ENCODE measurements around the gene VAMP1. TPM values are rescaled to one million over a fixed set of nuclear protein-coding genes. Genes with fewer than 3 reads are reported as not detected.
A peak's percentile ranks its signal among the peaks of the same experiment; 100 is the strongest.

VAMP1 gene
- total and polyA plus RNA-seq, 2 experiments from 2014 or later = 13.9 to 16.1 TPM

DNA sequence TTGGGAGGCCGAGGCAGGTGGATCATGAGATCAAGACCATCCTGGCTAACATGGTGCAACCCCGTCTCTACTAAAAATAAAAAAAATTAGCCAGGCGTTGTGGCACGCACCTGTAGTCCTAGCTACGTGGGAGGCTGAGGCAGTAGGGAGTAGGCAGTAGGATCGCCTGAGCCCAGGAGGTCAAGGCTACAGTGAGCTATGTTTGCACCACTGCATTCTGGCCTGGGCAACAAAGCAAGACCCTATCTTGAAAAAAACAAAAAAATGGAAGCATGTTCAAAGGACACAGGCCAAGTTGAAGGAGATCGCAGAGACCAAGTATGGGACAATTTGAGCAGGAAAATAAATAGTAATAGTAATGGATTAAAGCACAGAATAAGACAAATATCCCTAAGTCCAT is 37.6 kb upstream of the VAMP1 start (continued):
- TF ChIP-seq, protein P1, sequence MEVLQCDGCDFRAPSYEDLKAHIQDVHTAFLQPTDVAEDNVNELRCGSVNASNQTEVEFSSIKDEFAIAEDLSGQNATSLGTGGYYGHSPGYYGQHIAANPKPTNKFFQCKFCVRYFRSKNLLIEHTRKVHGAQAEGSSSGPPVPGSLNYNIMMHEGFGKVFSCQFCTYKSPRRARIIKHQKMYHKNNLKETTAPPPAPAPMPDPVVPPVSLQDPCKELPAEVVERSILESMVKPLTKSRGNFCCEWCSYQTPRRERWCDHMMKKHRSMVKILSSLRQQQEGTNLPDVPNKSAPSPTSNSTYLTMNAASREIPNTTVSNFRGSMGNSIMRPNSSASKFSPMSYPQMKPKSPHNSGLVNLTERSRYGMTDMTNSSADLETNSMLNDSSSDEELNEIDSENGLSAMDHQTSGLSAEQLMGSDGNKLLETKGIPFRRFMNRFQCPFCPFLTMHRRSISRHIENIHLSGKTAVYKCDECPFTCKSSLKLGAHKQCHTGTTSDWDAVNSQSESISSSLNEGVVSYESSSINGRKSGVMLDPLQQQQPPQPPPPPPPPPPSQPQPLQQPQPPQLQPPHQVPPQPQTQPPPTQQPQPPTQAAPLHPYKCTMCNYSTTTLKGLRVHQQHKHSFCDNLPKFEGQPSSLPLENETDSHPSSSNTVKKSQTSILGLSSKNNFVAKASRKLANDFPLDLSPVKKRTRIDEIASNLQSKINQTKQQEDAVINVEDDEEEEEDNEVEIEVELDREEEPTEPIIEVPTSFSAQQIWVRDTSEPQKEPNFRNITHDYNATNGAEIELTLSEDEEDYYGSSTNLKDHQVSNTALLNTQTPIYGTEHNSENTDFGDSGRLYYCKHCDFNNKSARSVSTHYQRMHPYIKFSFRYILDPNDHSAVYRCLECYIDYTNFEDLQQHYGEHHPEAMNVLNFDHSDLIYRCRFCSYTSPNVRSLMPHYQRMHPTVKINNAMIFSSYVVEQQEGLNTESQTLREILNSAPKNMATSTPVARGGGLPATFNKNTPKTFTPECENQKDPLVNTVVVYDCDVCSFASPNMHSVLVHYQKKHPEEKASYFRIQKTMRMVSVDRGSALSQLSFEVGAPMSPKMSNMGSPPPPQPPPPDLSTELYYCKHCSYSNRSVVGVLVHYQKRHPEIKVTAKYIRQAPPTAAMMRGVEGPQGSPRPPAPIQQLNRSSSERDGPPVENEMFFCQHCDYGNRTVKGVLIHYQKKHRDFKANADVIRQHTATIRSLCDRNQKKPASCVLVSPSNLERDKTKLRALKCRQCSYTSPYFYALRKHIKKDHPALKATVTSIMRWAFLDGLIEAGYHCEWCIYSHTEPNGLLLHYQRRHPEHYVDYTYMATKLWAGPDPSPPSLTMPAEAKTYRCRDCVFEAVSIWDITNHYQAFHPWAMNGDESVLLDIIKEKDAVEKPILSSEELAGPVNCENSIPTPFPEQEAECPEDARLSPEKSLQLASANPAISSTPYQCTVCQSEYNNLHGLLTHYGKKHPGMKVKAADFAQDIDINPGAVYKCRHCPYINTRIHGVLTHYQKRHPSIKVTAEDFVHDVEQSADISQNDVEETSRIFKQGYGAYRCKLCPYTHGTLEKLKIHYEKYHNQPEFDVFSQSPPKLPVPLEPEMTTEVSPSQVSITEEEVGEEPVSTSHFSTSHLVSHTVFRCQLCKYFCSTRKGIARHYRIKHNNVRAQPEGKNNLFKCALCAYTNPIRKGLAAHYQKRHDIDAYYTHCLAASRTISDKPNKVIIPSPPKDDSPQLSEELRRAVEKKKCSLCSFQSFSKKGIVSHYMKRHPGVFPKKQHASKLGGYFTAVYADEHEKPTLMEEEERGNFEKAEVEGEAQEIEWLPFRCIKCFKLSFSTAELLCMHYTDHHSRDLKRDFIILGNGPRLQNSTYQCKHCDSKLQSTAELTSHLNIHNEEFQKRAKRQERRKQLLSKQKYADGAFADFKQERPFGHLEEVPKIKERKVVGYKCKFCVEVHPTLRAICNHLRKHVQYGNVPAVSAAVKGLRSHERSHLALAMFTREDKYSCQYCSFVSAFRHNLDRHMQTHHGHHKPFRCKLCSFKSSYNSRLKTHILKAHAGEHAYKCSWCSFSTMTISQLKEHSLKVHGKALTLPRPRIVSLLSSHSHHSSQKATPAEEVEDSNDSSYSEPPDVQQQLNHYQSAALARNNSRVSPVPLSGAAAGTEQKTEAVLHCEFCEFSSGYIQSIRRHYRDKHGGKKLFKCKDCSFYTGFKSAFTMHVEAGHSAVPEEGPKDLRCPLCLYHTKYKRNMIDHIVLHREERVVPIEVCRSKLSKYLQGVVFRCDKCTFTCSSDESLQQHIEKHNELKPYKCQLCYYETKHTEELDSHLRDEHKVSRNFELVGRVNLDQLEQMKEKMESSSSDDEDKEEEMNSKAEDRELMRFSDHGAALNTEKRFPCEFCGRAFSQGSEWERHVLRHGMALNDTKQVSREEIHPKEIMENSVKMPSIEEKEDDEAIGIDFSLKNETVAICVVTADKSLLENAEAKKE (CRISPR knock-in tag; IDR thresholded peaks at IDR 0.05) = no peak
- no peak for TF ChIP-seq STAT1 (IDR thresholded peaks at IDR 0.05; ENCODE audit: unreplicated experiment)
- TF ChIP-seq CREB1 (CRISPR knock-in tag; IDR thresholded peaks at IDR 0.05; ENCODE audit: low read depth) = no peak
- TF ChIP-seq, protein P2, sequence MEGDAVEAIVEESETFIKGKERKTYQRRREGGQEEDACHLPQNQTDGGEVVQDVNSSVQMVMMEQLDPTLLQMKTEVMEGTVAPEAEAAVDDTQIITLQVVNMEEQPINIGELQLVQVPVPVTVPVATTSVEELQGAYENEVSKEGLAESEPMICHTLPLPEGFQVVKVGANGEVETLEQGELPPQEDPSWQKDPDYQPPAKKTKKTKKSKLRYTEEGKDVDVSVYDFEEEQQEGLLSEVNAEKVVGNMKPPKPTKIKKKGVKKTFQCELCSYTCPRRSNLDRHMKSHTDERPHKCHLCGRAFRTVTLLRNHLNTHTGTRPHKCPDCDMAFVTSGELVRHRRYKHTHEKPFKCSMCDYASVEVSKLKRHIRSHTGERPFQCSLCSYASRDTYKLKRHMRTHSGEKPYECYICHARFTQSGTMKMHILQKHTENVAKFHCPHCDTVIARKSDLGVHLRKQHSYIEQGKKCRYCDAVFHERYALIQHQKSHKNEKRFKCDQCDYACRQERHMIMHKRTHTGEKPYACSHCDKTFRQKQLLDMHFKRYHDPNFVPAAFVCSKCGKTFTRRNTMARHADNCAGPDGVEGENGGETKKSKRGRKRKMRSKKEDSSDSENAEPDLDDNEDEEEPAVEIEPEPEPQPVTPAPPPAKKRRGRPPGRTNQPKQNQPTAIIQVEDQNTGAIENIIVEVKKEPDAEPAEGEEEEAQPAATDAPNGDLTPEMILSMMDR (conservative IDR thresholded peaks at IDR 0.05; ENCODE audit: low read depth in 2 of 2) = no peak
- no peak for TF ChIP-seq EZH2phosphoT487 (IDR thresholded peaks at IDR 0.05; ENCODE audit: unreplicated experiment)

DNA sequence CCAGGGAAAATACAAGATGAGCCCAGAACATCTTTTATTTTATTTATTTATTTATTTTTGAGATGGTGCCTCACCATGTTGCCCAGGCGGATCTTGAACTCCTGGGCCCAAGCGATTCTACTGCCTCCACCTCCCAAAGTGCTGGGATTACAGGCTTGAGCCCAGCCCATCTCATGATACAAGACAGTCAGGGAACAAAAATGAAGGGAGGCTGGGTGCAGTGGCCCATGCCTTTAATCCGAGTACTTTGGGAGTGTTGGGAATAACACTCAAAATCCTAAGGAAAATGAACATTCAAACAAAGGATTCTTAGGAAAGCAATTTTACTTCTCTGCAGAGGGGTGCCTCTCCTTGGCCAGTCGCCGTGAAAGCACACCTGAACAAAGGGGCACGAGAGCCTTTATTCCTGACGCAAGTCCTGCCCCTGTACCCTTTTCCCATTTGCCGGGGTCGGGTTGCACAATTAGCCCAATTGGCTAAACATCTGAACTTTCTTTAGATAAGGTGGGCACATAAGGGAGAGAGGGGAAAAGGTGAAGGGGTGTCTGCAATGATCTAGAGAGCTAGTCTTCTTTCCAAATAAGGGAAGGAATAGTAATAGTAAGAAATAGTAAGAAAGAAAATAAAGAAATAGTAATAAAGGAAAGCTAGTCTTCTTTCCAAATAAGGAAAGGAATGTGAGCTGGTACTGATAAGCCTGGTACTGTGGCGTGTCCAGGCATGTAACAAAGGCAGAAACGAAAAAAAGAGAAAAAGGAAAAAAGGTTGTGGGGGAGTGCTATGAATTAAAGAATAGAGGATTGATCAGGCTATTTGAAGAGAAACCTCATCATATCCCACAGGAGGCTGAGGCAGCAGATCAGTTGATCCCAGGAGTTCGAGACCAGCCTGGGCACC is 36.9 kb upstream of the VAMP1 start:
- DNase-seq (ENCODE audit: low spot score) (peak; percentile 58), ATAC-seq (peak; percentile 90)
- Histone ChIP-seq H3K27ac (ENCODE audit: low read depth) (peak overlapping the region; percentile 55), H3K4me1 (ENCODE audit: insufficient read depth) (peaks cover 7% of the 10 kb centered on the region; the same call in 1 of the 2 replicates), H3K79me2 (replicated peaks; ENCODE audit: insufficient read depth) (peaks cover 64% of the 10 kb centered on the region), H2AFZ (no peak overlapping the region), H3K27me3 (ENCODE audit: insufficient read depth) (no peaks in the 10 kb centered on the region), H3F3A (replicated peaks; ENCODE audit: low read depth) (no peaks in the 10 kb centered on the region), H3K4me3 (no peak overlapping the region), H3K4me2 (0 out of 2 replicates have a peak overlapping the region, but pooled peaks have one; percentile 7), H4K20me1 (replicated peaks; ENCODE audit: insufficient read depth) (peaks cover 10% of the 10 kb centered on the region), H3K9me2 (ENCODE audit: insufficient read depth) (no peaks in the 10 kb centered on the region), H3K36me3 (ENCODE audit: insufficient read depth) (peaks cover 42% of the 10 kb centered on the region)
- Mint-ChIP-seq H3K4me1 (peaks cover 8% of the 10 kb centered on the region; the same call in 2 of the 3 replicates), H3K9me3 (no peaks in the 10 kb centered on the region), H3K36me3 (ENCODE audit: low read depth) (peaks cover 54% of the 10 kb centered on the region), H3K4me3 (no peak overlapping the region), H3K27me3 (ENCODE audit: insufficient read depth, low read depth, poor library complexity) (peaks cover 1% of the 10 kb centered on the region), H3K27ac (peak overlapping the region; percentile 91)
- TF ChIP-seq, protein P2 (conservative IDR thresholded peaks at IDR 0.05; ENCODE audit: low read depth in 2 of 2) = no peak
- peak; percentile 62 for TF ChIP-seq POLR2AphosphoS5 (IDR thresholded peaks at IDR 0.05; ENCODE audit: low read depth)

Measured in GM23338 (cell line).